GM21367 (cell line): ENCODE data around the gene TMA7B.

ENCODE experiments used
- ATAC-seq: cut with Tn5 transposase; IDR thresholded peaks from one replicate; pipeline ENCODE4 v1.9.1; 2021; ENCODE audit not compliant: unreplicated experiment

Gene TMA7B

GRCh38 chr22:39932918-39933649, 27.1 kb upstream of the TMA7B start:
- ATAC-seq, result no peak

- no peak for ATAC-seq
These were observed 26.5 kb upstream of the TMA7B start for GRCh38 chr22:39933741-39934140.

- no peak for ATAC-seq
These were observed 25.1 kb upstream of the TMA7B start for GRCh38 chr22:39935116-39935515.

- ATAC-seq, result no peak
These were observed 24.6 kb upstream of the TMA7B start for GRCh38 chr22:39935612-39936011.

GRCh38 chr22:39936523-39937145, 23.6 kb upstream of the TMA7B start:
- no peak for ATAC-seq

GRCh38 chr22:39937906-39938305, 22.3 kb upstream of the TMA7B start:
- ATAC-seq, result no peak

- ATAC-seq, result no peak
These were observed 21.6 kb upstream of the TMA7B start for GRCh38 chr22:39938509-39939111.

GRCh38 chr22:39939830-39940229, 20.4 kb upstream of the TMA7B start:
- ATAC-seq, result no peak

- no peak for ATAC-seq
These were observed 19.4 kb upstream of the TMA7B start for GRCh38 chr22:39940757-39941305.

GRCh38 chr22:39941601-39942000, 18.6 kb upstream of the TMA7B start:
- no peak for ATAC-seq

GRCh38 chr22:39942439-39943230, 17.6 kb upstream of the TMA7B start:
- no peak for ATAC-seq

GRCh38 chr22:39943337-39943736, 16.9 kb upstream of the TMA7B start:
- no peak for ATAC-seq

- no peak for ATAC-seq
These were observed 16.0 kb upstream of the TMA7B start for GRCh38 chr22:39943953-39944872.

GRCh38 chr22:39946126-39946502, 14.1 kb upstream of the TMA7B start:
- no peak for ATAC-seq

GRCh38 chr22:39946503-39947219, 13.5 kb upstream of the TMA7B start:
- no peak for ATAC-seq

GRCh38 chr22:39947220-39948216, 12.7 kb upstream of the TMA7B start:
- ATAC-seq, result no peak

GRCh38 chr22:39949964-39950737, 10.0 kb upstream of the TMA7B start:
- ATAC-seq, result no peak
